HepG2 (cell line): ENCODE measurements around the gene BMP8A.

ENCODE experiments used
- ARID3A ChIP-seq: IDR thresholded peaks from 2 replicates; pipeline ENCODE4 v1.6.1; 2012; ENCODE audit warnings: low read depth, low read length, improper control_type of control experiment
- CTCF ChIP-seq: sonication (generic); formaldehyde crosslinking; IDR thresholded peaks from 2 replicates; pipeline ENCODE4 v1.5.0; 2020; ENCODE audit warnings: mild to moderate bottlenecking, missing genetic modification reagents, moderate library complexity
- FOXP1 ChIP-seq, 2 experiments: fragments of 450-650 bp in 1 of 2; IDR thresholded peaks; 2 replicates each; pipeline ENCODE4 v1.6.1; 2017 to 2018; ENCODE audit warnings: antibody characterized with exemption in 1 of 2
- MAFK ChIP-seq, 2 experiments: IDR thresholded peaks in 1 of 2; conservative IDR thresholded peaks in 1 of 2; 2 replicates each; pipeline ENCODE4 v1.6.1; 2011; ENCODE audit warnings: improper control_type of control experiment in 2 of 2, low read length in 2 of 2
- MAX ChIP-seq: IDR thresholded peaks from 2 replicates; pipeline ENCODE4 v1.6.1; 2012; ENCODE audit warnings: inconsistent platforms
- MEF2D ChIP-seq: sonication (generic); formaldehyde crosslinking; IDR thresholded peaks from 2 replicates; pipeline ENCODE4 v1.5.1; 2020; ENCODE audit warnings: mild to moderate bottlenecking, missing genetic modification reagents
- MYC ChIP-seq: sonication (generic); formaldehyde crosslinking; IDR thresholded peaks from 2 replicates; pipeline ENCODE4 v1.9.0; 2021; ENCODE audit warnings: missing genetic modification reagents, borderline replicate concordance
- TF ChIP-seq, protein P1 (sequence below): sonication (generic); formaldehyde crosslinking; IDR thresholded peaks from 2 replicates; pipeline ENCODE4 v1.4.0; 2020; ENCODE audit warnings: missing genetic modification reagents, borderline replicate concordance

DNA sequence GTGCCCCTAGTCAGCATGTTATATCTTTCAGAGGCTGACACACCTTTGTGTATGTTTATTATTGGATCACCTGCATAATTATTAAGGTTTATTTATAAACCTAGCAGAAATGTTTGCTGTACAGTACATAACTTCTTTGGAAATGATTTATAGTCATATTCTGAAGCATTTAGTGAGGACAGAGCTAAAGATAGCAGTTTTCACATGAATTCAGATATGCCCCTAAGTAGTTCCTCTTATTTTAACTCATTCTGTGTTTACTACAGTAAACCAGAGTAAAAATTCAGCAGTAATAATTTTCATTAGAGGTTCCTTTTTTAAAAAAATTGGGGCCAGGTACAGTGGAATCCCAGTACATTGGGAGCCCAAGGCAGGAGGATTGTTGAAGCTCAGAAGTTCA lies 21.4 kb upstream of the BMP8A start:
- no peak for TF ChIP-seq FOXP1 (IDR thresholded peaks at IDR 0.05)
- TF ChIP-seq FOXP1 (CRISPR knock-in tag; IDR thresholded peaks at IDR 0.05) = no peak
- no peak for TF ChIP-seq ARID3A
- no peak for TF ChIP-seq MYC (CRISPR knock-in tag)
- TF ChIP-seq CTCF (CRISPR knock-in tag) = no peak
- TF ChIP-seq, protein P1, sequence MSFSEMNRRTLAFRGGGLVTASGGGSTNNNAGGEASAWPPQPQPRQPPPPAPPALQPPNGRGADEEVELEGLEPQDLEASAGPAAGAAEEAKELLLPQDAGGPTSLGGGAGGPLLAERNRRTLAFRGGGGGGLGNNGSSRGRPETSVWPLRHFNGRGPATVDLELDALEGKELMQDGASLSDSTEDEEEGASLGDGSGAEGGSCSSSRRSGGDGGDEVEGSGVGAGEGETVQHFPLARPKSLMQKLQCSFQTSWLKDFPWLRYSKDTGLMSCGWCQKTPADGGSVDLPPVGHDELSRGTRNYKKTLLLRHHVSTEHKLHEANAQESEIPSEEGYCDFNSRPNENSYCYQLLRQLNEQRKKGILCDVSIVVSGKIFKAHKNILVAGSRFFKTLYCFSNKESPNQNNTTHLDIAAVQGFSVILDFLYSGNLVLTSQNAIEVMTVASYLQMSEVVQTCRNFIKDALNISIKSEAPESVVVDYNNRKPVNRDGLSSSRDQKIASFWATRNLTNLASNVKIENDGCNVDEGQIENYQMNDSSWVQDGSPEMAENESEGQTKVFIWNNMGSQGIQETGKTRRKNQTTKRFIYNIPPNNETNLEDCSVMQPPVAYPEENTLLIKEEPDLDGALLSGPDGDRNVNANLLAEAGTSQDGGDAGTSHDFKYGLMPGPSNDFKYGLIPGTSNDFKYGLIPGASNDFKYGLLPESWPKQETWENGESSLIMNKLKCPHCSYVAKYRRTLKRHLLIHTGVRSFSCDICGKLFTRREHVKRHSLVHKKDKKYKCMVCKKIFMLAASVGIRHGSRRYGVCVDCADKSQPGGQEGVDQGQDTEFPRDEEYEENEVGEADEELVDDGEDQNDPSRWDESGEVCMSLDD = no peak
- TF ChIP-seq MEF2D (CRISPR knock-in tag) = no peak
- no peak for TF ChIP-seq MAX
- TF ChIP-seq MAFK (conservative IDR thresholded peaks at IDR 0.05 in 1 of 2, IDR thresholded peaks at IDR 0.05 in 1 of 2; ENCODE audit: low read length in 2 of 2) = no peak
